Measurements from ENCODE around the gene CTNNA1.

DNA sequence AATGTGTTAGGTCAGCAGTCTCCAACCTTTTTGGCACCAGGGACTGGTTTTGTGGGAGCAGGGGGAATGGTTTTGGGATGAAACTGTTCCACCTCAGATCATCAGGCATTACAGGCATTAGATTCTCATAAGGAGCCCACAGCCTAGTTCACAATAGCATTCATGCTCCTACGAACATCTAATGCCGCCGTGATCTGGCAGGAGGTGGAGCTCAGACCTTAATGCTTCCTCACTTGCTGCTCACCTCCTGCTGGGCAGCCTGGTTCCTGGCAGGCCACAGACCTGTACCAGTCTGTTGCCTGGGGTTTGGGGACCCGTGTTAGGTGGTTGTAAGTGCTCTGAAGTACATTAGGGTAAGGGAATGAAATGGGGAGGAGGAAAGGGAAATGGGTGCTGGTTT lies 9.7 kb upstream of the CTNNA1 start:
- TF ChIP-seq, protein P1, sequence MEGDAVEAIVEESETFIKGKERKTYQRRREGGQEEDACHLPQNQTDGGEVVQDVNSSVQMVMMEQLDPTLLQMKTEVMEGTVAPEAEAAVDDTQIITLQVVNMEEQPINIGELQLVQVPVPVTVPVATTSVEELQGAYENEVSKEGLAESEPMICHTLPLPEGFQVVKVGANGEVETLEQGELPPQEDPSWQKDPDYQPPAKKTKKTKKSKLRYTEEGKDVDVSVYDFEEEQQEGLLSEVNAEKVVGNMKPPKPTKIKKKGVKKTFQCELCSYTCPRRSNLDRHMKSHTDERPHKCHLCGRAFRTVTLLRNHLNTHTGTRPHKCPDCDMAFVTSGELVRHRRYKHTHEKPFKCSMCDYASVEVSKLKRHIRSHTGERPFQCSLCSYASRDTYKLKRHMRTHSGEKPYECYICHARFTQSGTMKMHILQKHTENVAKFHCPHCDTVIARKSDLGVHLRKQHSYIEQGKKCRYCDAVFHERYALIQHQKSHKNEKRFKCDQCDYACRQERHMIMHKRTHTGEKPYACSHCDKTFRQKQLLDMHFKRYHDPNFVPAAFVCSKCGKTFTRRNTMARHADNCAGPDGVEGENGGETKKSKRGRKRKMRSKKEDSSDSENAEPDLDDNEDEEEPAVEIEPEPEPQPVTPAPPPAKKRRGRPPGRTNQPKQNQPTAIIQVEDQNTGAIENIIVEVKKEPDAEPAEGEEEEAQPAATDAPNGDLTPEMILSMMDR (IDR thresholded peaks at IDR 0.05) = no peak
- TF ChIP-seq POLR2A (IDR thresholded peaks at IDR 0.05) = no peak

Data from body of pancreas (tissue), 4 donors.